Heart left ventricle (tissue), 16 donors: ENCODE results near the gene MGAT5. TPM values are rescaled to one million over a fixed set of nuclear protein-coding genes. Genes with fewer than 3 reads are reported as not detected.
A peak's percentile ranks its signal among the peaks of the same experiment; 100 is the strongest.

Experiments used
- ATAC-seq, 4 donors: fragments of 200-7000 bp; cut with Tn5 transposase; one replicate each; pipeline ENCODE4 v1.9.1; 2020 to 2022; ENCODE audit warnings: moderate library complexity in 4 of 4, mild to moderate bottlenecking in 3 of 4, moderate number of reproducible peaks in 1 of 4
- DNase-seq, 5 donors: peaks; one replicate each; pipeline ENCODE4 v3.0.0-alpha.2; 2020
- H3K27ac ChIP-seq, 12 donors: fragments of 200-600 bp; sonication (generic) in 4 of 12; one replicate each; pipeline versions ENCODE4 v1.5.0 to v1.8.0; 2016 to 2022; ENCODE audit warnings: mild to moderate bottlenecking in 2 of 12
- H3K27me3 ChIP-seq, 9 donors: fragments of 200-600 bp; sonication (generic) in 2 of 9; one replicate each; pipeline versions ENCODE4 v1.5.1 to v1.8.0; 2016 to 2022; ENCODE audit warnings: mild to moderate bottlenecking in 3 of 9
- H3K36me3 ChIP-seq, 9 donors: fragments of 200-600 bp; sonication (generic) in 2 of 9; one replicate each; pipeline versions ENCODE4 v1.5.0 to v1.8.0; 2018 to 2022; ENCODE audit warnings: mild to moderate bottlenecking in 2 of 9
- H3K4me1 ChIP-seq, 12 donors: fragments of 200-600 bp; sonication (generic) in 4 of 12; one replicate each; pipeline versions ENCODE4 v1.5.0 to v1.8.0; 2016 to 2022; ENCODE audit warnings: mild to moderate bottlenecking in 3 of 12
- H3K4me3 ChIP-seq, 12 donors: fragments of 200-600 bp; sonication (generic) in 4 of 12; one replicate each; pipeline versions ENCODE4 v1.5.0 to v1.8.0; 2017 to 2022; ENCODE audit warnings: mild to moderate bottlenecking in 9 of 12, moderate library complexity in 4 of 12
- H3K9me3 ChIP-seq, 12 donors: fragments of 200-600 bp; sonication (generic) in 4 of 12; one replicate each; pipeline versions ENCODE4 v1.5.0 to v1.8.0; 2016 to 2022; ENCODE audit warnings: mild to moderate bottlenecking in 1 of 12
- POLR2A ChIP-seq, 2 donors: fragments of 450-650 bp; IDR thresholded peaks; one replicate each; pipeline ENCODE4 v1.6.1; 2017; ENCODE audit warnings: antibody characterized with exemption in 2 of 2, mild to moderate bottlenecking in 2 of 2, moderate library complexity in 2 of 2
- WGBS, 4 donors: extraction: QIAGEN DNeasy Blood & Tissue Kit in 2 of 4; methylation state at CpG; one replicate each; pipeline versions ENCODE4 v1.1.5 to v1.1.7; 2013 to 2018; 5-methylcytosine and 5-hydroxymethylcytosine counted together
- intact Hi-C, 10 donors: fragments of 100-400 bp; cut with DNase I; formaldehyde crosslinking; loops; one replicate each; pipeline versions ENCODE4 v1.11.1 to v1.14.2; 2022
- polyA plus RNA-seq, 2 donors: library from polyadenylated mRNA; stranded (reverse); fragments of 200-250 nt; gene quantifications; one replicate each; pipeline ENCODE4 v1.2.3, GENCODE V29; 2013
- total RNA-seq, 9 donors: library from RNA; depleted of rRNA in 2 of 9; stranded (reverse); fragments of >200 nt in 2 of 9; fragmentation: NEBNext Ultra II Directional in 3 of 9; extraction: Animal tissue kit (Norgen Biotek cat#: 25700) in 3 of 9; gene quantifications; one replicate each; pipeline versions ENCODE4 v1.1.0 to v1.2.4, GENCODE V29; 2016 to 2023
- TF ChIP-seq, protein P1 (sequence below), 12 donors: fragments of 200-600 bp; sonication (generic) in 4 of 12; IDR thresholded peaks; one replicate each; pipeline versions ENCODE4 v1.5.0 to v1.8.0; 2018 to 2022; ENCODE audit warnings: antibody characterized with exemption in 12 of 12, mild to moderate bottlenecking in 5 of 12
- donor health status: ischemic (EF 13 %, LVEDD 7.1; RV severe dilation, severe dysfunction).
- donor health status: healthy with polysubstance abuse.
- donor health status: DM: no; HTN: yes; CAD: no.
- donor health status: DM: no; HTN: no; CAD: no.
- donor health status: ischemic (EF 25% LVEDD 6.9; RV normal size, moderate dysfunction).
- donor health status: ischemic (EF 25% LVEDD 5.7; RV mildly dilated, moderate dysfunction).
- donor health status: healthy.
- donor health status: DM: yes; HTN: yes; CAD: no.
- donor health status: ischemic (EF 35%, LVEDD 5.7; RV mildly dilated, moderate dysfunction).
- donor health status: nonischemic (EF 11% LVEDD 7.7; RV severe dilation, severe dysfunction).
- donor health status: DM: yes; HTN: yes; CAD: no.
- donor health status: PGD.
- donor health status: ischemic (EF 29% LVEDD 5.4; RV normal size, mild dysfunction).
- donor health status: nonischemic (EF 23%, LVEDD 6.1; RV moderate dilation, normal function).

MGAT5 gene
- total and polyA plus RNA-seq, 11 donors, result 9.7 to 116 (median 79.3) TPM

DNA sequence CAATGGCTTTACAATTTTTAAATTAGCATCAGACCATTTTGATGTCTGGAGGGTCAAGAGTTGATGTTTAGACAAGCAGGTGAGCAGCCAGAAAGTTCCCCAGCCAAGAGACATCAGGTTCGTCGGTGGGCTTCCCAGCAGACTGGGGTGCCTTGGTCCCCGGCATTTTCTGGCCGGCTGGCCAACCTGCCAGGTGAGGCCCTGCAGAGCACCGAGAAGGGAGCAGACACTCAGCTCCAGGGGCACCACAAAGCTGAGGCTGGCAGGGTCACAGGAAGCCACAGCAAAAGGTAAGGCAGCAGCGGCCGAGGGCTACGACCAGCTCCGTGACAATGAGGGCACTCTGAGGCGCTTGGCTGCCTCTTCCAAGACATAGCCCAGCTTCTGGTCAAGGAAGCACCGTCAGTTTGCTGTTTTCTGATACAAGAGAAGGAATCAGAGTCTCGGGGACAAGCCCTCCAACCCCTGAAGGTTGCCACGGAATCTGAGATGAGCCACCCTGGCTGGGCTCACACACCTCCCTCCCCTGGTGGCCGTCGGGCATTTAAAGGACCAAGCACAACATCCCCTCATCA is 229.0 kb downstream of the MGAT5 start:
- no peaks in the 10 kb centered on the region for H3K27me3 ChIP-seq
- TF ChIP-seq, protein P1, sequence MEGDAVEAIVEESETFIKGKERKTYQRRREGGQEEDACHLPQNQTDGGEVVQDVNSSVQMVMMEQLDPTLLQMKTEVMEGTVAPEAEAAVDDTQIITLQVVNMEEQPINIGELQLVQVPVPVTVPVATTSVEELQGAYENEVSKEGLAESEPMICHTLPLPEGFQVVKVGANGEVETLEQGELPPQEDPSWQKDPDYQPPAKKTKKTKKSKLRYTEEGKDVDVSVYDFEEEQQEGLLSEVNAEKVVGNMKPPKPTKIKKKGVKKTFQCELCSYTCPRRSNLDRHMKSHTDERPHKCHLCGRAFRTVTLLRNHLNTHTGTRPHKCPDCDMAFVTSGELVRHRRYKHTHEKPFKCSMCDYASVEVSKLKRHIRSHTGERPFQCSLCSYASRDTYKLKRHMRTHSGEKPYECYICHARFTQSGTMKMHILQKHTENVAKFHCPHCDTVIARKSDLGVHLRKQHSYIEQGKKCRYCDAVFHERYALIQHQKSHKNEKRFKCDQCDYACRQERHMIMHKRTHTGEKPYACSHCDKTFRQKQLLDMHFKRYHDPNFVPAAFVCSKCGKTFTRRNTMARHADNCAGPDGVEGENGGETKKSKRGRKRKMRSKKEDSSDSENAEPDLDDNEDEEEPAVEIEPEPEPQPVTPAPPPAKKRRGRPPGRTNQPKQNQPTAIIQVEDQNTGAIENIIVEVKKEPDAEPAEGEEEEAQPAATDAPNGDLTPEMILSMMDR (IDR thresholded peaks at IDR 0.05), result no peak
- no peak for TF ChIP-seq POLR2A (IDR thresholded peaks at IDR 0.05)
- H3K36me3 ChIP-seq, result no peaks in the 10 kb centered on the region
- intact Hi-C loops, result no loop called here
- H3K9me3 ChIP-seq, result no peaks in the 10 kb centered on the region
- ATAC-seq (no peak), DNase-seq (peak in 1 of 5 donors; percentile 11)
- 89 to 95% (median 92%) methylated on average over 7 to 15 of the region's 15 CpGs for WGBS, 4 donors
- H3K4me1 ChIP-seq, result no peaks in the 10 kb centered on the region
- H3K4me3 ChIP-seq, result no peak overlapping the region
- H3K27ac ChIP-seq, result no peak overlapping the region

DNA sequence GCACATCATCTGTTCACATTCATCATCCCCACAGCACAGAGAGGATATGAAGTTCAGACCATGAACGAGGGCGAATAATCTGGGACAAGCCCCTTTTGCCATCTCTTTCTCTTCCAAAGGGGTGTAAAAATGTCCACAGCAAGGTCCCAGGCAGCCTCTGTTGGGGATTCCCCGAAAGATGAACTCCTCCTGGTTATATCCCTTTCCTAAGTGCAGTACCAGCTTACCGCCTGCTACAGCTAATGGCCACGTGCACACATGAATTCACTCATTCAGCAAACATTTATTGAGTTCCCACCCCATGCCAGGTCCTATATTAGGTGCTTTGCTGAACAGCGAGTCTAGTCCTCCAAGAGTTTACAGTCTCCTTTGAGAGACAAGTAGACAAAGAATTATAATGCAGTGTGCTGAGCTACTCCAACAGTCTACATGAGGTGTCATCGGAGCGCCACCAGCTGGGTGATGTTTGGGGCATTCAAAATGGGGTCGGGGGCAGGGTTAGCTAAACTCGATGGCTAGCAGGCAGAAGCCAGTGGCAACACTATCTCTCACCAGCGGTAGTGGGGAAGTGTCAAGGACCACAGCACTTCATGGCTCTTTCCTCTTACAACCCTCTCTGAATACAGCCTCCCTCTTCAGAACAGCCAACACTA is 236.0 kb downstream of the MGAT5 start:
- H3K27me3 ChIP-seq, result no peaks in the 10 kb centered on the region
- intact Hi-C loops, result no loop called here
- TF ChIP-seq, protein P1 (IDR thresholded peaks at IDR 0.05), result no peak
- no peak for TF ChIP-seq POLR2A (IDR thresholded peaks at IDR 0.05)
- H3K4me3 ChIP-seq, result no peak overlapping the region
- WGBS, 4 donors, result 79 to 84% (median 83%) methylated on average over 11 of the region's 11 CpGs
- H3K9me3 ChIP-seq, result no peaks in the 10 kb centered on the region
- H3K36me3 ChIP-seq, result no peaks in the 10 kb centered on the region
- ATAC-seq (no peak), DNase-seq (peak in 1 of 5 donors; percentile 2)
- H3K4me1 ChIP-seq, result peaks cover 0 to 19% (median 0%) of the 10 kb centered on the region in 12 donors
- H3K27ac ChIP-seq, result no peak overlapping the region

DNA sequence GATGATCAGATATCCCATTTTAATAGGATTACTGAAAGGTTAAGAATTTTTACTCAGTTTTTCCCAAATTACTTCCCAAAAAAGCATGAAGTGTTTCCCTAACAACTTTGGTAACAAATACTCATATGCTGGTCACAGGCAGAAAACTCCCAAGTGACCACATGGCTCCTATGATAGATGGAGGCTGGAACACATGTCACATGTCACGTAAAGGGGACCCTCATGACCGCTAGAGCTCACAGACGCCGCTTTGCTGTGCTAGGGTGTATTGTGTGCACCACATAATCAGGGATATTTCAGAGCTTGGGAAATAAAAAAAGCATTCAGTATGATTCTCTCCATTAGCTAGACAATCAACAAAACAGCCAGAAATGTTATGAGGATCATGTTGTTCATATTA is 236.7 kb downstream of the MGAT5 start:
- Histone ChIP-seq H3K36me3 (no peaks in the 10 kb centered on the region), H3K27me3 (no peaks in the 10 kb centered on the region), H3K4me1 (peaks cover 0 to 19% (median 0%) of the 10 kb centered on the region in 12 donors), H3K27ac (no peak overlapping the region), H3K9me3 (no peaks in the 10 kb centered on the region), H3K4me3 (no peak overlapping the region)
- intact Hi-C loops, result no loop called here
- DNase-seq (no peak), ATAC-seq (no peak)
- 84 to 92% (median 91%) methylated on average over 4 of the region's 4 CpGs for WGBS, 4 donors
- TF ChIP-seq, protein P1 (IDR thresholded peaks at IDR 0.05), result no peak
- TF ChIP-seq POLR2A (IDR thresholded peaks at IDR 0.05), result no peak

- TF ChIP-seq POLR2A (IDR thresholded peaks at IDR 0.05), result no peak
- TF ChIP-seq, protein P1 (IDR thresholded peaks at IDR 0.05), result no peak
- WGBS, 4 donors, result 75 to 79% (median 78%) methylated on average over 4 of the region's 4 CpGs
- DNase-seq, result no peak
- intact Hi-C loops, result no loop called here
- H3K9me3 ChIP-seq, result no peaks in the 10 kb centered on the region
- H3K27ac ChIP-seq, result no peak overlapping the region
- no peak for ATAC-seq
- H3K27me3 ChIP-seq, result no peaks in the 10 kb centered on the region
- H3K4me1 ChIP-seq, result peaks cover 0 to 19% (median 0%) of the 10 kb centered on the region in 12 donors
- H3K4me3 ChIP-seq, result no peak overlapping the region
- no peaks in the 10 kb centered on the region for H3K36me3 ChIP-seq
These were observed 237.2 kb downstream of the MGAT5 start for GRCh38 chr2:134491022-134491421.
